Measurements from ENCODE around the gene ADCY9.
A peak's percentile ranks its signal among the peaks of the same experiment; 100 is the strongest.
"Not testable (repeated sequence)": the region's sequence is repeated elsewhere in the genome, so short reads cannot be mapped to it uniquely, and the experiment has no call there.

The ADCY9 gene

DNA sequence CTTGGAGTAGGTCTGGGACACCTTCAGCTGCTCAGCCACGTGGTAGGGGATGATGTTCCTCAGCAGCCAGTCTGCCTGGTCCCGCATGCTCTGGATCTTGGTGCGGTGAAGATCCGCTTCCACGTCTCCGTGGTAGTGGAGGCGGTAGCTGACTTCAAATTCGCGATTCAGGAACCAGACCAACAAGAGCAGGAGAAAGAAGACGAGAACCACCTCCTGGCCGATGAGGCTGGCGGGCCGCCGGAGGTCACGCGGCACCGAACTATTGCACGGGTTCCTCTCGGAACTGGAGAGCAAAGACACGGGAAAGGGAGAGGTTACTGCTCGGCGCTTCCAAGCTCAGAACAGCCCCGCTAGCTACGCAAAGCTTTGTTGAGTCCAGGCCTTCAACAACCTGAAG is 149.6 kb downstream of the ADCY9 start:
- DNase-seq: no peak

DNA sequence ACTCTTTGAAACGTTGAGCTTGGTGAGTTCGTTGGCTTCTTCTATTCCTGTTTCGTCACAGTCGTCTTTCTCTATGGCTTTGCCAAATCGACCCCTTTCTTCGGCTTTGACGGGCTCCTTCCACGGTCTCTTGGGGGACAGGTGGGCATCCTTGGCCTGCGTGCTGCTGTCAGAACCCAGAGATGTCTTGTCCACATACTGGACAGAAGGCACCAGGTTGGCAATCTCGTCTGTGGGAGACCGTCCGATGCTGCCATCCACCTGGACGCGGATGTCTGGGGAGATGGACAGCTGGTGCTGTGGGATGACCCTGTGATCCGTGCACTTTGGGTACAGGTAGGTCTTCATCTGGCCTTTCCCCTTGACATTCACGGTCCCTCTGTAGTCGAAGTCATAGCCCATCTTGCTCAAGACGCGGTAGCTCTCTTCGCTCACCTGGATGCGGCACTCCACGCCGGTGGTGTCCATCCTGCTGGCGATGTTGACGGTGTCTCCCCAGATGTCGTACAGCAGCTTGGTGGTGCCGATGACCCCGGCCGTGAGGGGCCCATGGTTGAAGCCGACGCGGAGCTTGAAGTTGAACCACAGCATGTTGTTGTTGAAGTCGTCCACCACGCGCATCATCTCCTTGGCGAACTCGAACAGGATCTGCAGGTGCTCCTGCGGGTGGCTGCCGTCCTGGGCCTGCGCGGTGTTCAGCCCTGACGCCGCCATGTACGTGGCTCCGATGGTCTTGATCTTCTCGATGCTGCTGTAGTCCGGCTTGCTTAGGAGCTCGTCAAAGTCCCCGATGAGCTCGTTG is 150.3 kb downstream of the ADCY9 start:
- DNase-seq: no peak

- no peak for DNase-seq
These were observed 150.9 kb downstream of the ADCY9 start for GRCh38 chr16:3965306-3965705.

GRCh38 chr16:3964686-3965290 is 151.5 kb downstream of the ADCY9 start:
- DNase-seq: no peak

GRCh38 chr16:3963886-3964685 is 152.2 kb downstream of the ADCY9 start:
- DNase-seq: no peak

DNA sequence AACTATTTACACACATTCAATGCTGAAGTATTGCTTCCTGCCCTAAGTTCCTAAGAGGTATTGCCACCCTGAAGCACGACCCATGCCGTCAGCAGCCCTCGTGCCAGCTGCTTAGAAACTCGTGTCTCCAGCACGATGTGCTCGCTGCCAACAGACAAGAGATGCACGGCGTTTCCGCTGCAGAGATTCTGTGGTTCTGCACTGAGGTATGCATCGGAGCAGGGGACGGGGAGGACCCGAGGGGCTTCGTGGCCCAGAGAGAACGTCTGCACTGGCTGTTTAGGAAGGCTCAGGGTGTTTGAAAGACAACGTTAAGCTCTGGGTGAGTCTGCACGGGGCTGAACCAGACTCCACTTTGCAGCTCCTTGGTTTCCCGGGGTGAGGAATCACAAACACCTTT is 153.0 kb downstream of the ADCY9 start:
- peak; percentile 66 for DNase-seq

DNA sequence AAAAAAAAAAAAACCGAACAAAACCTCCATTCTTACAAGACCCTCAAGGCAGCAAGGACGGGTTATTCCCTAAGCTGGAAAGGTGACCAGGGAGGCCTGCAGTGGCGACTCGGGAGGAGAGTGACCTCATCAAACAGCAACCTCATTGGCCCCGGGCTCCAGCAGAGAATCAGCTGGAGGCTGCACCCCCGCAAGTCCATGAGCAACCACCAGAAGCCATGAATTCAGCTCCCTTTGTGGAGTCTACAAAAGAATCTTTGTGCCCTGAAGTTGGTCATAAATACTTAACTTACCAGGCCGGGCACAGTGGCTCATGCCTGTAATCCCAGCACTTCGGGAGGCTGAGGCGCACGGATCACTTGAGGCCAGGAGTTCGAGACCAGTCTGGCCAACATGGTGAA is 154.8 kb downstream of the ADCY9 start:
- no peak for DNase-seq

DNA sequence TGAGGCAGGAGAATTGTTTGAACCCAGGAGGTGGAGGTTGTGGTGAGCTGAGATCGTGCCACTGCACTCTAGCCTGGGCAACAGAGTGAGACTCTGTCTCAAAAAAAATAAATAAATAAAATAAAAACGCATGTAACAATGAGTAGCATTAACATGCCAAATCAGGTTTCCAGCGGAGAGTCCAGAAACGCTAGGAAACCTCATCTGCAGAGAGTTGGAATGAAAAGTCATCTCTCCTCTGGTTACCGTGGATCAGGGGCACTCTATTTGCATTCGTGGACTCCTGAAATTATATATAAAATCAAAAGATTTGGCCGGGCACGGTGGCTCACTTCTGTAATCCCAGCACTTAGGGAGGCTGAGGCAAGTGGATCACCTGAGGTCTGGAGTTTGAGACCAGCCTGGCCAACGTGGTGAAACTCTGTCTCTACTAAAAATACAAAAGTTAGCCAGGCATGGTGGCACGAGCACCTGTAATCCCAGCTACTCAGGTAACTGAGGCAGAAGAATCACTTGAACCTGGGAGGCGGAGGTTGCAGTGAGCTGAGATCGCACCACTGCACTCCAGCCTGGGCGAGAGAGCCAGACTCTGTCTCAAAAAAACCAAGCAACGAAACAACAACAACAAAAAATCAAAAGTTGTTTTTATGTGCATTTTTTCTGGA is 156.2 kb downstream of the ADCY9 start:
- not testable (repeated sequence) for DNase-seq

DNA sequence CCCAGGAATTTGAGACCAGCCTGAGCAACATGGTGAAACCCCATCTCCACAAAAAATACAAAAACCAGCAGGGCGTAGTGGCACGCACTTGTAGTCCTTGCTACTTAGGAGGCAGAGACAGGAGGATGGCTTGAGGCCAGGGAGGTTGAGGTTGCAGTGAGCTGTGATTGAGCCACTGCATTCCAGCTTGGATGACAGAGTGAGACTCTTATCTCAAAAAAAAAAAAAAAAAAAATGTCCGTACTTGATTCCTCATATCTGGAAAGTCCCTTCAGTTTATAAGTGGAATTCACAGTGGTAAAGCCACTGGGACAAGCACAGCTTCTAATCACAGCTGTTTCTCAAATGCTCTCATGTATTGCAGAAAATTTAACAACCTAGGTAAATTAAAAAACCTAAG is 157.1 kb downstream of the ADCY9 start:
- DNase-seq: no peak

DNA sequence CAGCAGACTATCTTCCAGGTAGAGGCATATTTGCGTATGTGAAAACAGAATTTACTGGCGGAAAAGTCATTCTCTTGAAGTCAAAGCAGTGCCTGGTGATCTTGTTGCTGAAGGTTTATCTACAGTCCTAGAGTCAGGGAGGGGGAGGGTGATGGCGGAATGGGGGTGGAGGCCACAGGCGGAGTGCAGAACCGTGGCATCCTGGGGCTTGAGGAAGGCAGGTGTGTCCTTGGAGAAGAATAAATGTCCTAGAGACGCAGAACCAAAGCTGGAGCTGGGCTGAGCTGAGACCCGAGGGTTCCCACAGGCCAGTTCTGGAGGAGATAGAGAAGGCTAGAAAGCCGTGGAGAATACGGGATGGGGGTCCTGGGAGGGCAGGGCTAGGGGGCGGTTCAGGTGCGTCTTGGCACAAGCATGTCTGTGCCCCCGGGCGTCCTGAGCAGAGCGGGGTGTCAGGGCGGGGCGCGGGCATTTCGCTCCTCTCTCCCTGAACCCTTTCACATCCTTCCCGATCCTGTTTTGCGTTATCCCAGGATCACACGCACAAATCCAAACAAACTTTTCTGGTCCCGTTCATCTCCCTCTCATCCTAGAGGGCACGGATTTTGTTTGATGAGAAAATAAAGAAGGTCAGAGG is 158.8 kb downstream of the ADCY9 start:
- DNase-seq: no peak

GRCh38 chr16:3954411-3954921 is 161.8 kb downstream of the ADCY9 start:
- DNase-seq: no peak

GRCh38 chr16:3953728-3954410 is 162.4 kb downstream of the ADCY9 start:
- DNase-seq: no peak

GRCh38 chr16:3952737-3953131 is 163.5 kb downstream of the ADCY9 start:
- DNase-seq: no peak

GRCh38 chr16:3951861-3952736 is 164.1 kb downstream of the ADCY9 start:
- no peak for DNase-seq

GRCh38 chr16:3951380-3951779 is 164.9 kb downstream of the ADCY9 start:
- DNase-seq: not testable (repeated sequence)

DNA sequence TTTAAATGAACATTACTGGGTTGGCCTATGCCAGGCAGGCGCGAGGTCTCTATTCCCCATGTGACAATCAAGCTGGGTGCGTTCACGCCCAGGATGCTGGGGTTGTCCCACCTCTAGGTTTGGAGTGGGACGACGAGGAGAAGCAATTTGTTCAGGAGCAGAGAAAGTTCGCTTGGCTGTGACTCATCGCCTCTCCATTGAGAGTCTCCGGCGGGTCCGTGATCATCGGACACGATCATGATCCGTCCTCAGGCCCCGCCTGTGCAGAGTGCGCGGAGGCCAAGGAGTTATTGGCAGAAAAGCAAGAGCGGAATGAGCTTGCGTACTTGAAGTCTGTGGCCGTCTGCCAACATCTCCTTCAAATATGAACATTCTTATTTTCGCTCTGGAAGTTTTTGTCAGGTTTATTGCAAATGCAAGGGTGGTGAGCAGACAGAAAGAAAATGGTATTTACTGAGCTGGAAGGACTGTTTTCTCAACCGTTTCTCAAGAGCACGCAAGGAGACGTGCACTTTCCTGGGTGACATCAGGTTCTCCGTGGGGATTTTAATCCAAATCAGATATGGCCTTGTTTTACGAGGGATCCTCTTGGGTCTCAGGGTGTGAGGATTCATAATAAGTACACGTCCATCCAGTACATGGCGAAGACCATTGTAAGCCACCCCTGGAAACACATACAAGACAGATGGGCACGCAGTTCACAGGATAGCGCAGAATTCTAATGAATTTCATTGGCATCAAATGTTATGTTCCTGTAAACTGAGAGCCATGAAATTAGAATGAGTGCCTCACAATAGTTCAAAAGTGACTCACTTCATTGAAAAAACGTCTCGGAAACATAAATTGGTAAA is 165.7 kb downstream of the ADCY9 start:
- DNase-seq: no peak

DNA sequence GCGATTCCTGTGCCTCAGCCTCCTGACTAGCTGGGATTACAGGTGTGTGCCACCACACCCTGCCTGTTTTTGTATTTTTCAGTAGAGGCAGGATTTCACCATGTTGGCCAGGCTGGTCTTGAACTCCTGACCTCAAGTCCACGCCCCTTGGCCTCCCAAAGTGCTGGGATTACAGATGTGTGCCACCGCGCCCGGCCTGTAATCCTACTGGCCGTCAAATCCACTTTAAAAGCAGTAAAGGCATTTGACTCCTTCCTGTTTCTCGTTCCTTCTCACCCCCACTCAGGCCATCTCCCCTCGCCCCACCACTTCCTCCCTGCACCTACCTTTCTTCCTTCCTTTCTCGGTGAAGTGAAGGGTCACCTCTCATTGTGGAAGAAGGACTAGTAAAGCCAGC is 166.3 kb downstream of the ADCY9 start:
- DNase-seq: no peak

- DNase-seq: no peak
These were observed 167.0 kb downstream of the ADCY9 start for GRCh38 chr16:3949287-3949686.

GRCh38 chr16:3948378-3948995 is 167.8 kb downstream of the ADCY9 start:
- DNase-seq: no peak
